Thyroid gland (tissue), 4 donors: ENCODE results near the gene PLCG2.

Experiments
- POLR2A ChIP-seq, 2 donors: fragments of 450-650 bp; IDR thresholded peaks; one replicate each; pipeline ENCODE4 v1.6.1; 2017; ENCODE audit warnings: antibody characterized with exemption in 2 of 2, mild to moderate bottlenecking in 2 of 2, moderate library complexity in 1 of 2
- TF ChIP-seq, protein P1 (sequence below), 6 experiments: fragments of 200-600 bp in 3 of 6; fragments of 450-650 bp in 3 of 6; sonication (generic) in 3 of 6; IDR thresholded peaks; one replicate each; pipeline ENCODE4 v1.5.1; 2016 to 2019; ENCODE audit warnings: antibody characterized with exemption in 6 of 6, mild to moderate bottlenecking in 2 of 6, inconsistent platforms in 1 of 6, moderate library complexity in 1 of 6

DNA sequence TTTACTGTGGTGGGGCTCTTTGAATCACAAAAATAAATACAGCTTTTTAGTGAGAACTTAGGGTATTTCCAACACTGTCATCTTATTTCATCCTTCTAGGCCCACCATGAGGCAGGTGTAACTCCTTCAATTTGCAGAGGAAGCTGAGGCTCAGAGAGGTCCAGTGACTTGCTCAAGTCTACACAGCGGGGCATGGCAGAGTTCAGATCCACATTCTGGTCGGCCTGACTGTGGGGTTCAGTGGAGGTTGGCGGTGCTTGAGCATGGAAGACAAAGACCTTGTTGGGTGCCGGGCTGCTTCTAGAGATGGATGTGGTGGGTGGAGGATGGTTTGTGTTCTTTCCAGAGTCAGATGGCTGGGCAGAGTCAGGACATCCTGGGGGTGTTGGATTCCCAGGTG, 39.8 kb downstream of the PLCG2 start:
- TF ChIP-seq, protein P1, sequence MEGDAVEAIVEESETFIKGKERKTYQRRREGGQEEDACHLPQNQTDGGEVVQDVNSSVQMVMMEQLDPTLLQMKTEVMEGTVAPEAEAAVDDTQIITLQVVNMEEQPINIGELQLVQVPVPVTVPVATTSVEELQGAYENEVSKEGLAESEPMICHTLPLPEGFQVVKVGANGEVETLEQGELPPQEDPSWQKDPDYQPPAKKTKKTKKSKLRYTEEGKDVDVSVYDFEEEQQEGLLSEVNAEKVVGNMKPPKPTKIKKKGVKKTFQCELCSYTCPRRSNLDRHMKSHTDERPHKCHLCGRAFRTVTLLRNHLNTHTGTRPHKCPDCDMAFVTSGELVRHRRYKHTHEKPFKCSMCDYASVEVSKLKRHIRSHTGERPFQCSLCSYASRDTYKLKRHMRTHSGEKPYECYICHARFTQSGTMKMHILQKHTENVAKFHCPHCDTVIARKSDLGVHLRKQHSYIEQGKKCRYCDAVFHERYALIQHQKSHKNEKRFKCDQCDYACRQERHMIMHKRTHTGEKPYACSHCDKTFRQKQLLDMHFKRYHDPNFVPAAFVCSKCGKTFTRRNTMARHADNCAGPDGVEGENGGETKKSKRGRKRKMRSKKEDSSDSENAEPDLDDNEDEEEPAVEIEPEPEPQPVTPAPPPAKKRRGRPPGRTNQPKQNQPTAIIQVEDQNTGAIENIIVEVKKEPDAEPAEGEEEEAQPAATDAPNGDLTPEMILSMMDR (IDR thresholded peaks at IDR 0.05): no peak
- TF ChIP-seq POLR2A (IDR thresholded peaks at IDR 0.05): no peak
